ENCODE results near the gene SYNC.

DNA sequence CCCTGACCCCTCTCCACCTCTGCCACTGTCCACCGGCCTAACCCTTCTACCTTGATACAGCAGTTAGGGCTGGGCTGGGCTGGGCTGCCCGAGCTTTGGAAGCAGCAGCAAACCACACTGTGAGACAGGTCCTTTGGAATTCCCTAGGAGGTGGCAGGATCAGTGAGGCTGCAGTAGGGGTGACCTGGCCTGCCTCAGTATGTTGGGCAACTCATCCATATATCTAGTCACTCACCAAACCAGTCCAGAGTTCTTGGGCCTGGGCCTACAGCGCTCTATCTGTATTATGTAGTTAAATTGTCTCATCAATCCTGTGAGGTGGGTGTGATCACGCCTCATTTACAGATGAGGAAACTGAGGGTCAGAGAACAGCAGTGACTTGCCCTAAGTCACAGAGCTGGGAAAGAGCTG lies 13.3 kb upstream of the SYNC start:
- TF ChIP-seq, protein P1, sequence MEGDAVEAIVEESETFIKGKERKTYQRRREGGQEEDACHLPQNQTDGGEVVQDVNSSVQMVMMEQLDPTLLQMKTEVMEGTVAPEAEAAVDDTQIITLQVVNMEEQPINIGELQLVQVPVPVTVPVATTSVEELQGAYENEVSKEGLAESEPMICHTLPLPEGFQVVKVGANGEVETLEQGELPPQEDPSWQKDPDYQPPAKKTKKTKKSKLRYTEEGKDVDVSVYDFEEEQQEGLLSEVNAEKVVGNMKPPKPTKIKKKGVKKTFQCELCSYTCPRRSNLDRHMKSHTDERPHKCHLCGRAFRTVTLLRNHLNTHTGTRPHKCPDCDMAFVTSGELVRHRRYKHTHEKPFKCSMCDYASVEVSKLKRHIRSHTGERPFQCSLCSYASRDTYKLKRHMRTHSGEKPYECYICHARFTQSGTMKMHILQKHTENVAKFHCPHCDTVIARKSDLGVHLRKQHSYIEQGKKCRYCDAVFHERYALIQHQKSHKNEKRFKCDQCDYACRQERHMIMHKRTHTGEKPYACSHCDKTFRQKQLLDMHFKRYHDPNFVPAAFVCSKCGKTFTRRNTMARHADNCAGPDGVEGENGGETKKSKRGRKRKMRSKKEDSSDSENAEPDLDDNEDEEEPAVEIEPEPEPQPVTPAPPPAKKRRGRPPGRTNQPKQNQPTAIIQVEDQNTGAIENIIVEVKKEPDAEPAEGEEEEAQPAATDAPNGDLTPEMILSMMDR (conservative IDR thresholded peaks at IDR 0.05) = no peak
- no peak for TF ChIP-seq ZFX (IDR thresholded peaks at IDR 0.05)
